HG03066 (cell line): ENCODE measurements around the gene THSD8.

Experiments
- ATAC-seq: cut with Tn5 transposase; IDR thresholded peaks from one replicate; pipeline ENCODE4 v1.9.1; 2021; ENCODE audit warnings: low read depth; ENCODE audit not compliant: unreplicated experiment

THSD8 gene

GRCh38 chr19:12847159-12848139, 45.6 kb downstream of the THSD8 start:
- no peak for ATAC-seq
